Measurements from ENCODE around the gene SIK3.
"Not testable (repeated sequence)": the region's sequence is repeated elsewhere in the genome, so short reads cannot be mapped to it uniquely, and the experiment has no call there.

The SIK3 gene

DNA sequence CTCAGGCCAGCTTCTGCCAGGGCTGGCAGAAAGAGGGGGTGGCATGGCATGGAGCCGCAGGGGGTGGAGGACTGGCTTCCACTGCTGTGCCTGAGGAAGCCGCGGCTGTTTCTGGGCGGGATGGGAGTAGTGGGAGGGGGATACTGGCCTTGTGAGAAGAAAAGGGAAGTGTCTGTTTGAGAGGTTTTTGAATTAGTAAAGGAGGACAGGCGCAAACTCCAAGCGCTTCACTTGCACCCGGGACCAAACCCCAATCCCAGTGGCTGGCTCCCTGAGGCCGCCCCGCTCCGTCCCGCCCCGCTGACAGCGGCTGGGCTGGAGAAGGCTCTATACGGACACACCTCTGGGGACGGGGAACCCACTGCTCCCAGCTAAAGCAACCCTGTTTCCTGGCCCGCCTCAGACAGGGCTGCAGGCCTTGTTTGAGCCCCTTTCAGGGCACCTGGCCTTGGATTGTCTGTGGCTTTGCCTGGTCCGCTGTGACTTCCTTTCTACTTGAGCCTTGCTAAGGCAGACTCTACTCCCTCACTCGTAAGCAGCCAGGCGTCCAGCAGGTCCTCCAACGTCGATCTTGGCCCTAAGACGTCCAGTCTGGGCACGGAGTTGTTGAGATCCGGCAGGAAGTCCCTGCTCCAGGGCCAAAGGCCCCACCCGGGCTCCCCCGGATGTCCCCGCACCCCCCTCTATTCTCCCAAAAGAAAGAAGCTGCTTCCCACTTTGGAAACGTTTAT lies 263.0 kb downstream of the SIK3 start:
- no peak for DNase-seq

DNA sequence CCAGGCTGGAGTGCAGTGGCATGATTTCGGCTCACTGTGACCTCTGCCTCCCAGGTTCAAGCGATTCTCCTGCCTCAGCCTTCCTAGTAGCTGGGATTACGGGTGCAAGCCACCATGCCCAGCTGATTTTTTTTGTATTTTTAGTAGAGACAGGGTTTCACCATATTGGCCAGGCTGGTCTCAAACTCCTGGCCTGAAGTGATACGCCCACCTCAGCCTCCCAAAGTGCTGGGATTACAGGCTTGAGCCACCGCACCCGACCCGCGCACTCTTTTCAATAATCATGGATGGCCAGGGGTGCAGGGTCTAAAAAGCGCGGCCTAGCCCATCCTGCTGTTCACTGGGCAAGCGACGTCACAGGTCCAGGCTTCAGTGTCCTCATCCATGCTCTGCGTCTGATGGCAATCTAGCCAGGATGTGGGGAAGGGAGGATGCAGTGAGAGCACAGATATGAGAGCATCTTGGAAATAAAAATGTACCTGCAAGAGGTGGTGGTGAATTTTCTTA lies 263.6 kb downstream of the SIK3 start:
- not testable (repeated sequence) for DNase-seq

DNA sequence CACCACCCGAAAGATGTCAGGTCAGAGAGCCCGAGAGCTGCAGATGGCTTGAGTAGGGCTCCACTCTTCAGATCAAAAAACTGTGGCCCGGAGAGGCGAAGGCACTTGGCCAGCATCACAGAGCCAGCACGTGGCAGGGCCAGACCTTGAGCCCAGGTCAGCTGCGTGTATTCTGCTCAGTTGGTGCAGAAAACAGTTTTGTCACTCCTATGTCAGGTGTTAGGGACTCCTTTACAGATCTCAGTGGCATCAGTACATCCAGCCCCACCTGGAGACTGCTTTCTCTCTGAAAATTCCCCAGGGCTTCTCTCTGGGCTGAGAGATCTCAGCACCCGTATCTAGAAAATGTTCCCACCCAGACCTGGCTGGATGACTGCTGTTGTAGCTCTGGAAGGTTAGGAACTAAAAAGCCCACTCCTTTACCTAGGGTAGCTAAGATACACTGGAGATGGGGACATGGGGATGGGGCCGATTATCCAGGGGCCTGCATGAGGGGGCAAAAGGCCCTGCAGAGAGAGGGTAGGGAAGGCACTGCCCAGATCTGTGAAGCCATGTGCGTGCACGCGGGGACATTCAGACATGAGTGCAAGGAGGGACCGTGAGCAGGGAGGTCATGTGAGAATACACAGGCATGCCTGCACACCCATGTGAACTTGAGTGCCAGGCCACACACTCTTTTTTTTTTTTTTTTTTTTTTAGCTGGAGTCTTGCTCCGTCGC lies 264.3 kb downstream of the SIK3 start:
- DNase-seq = no peak

DNA sequence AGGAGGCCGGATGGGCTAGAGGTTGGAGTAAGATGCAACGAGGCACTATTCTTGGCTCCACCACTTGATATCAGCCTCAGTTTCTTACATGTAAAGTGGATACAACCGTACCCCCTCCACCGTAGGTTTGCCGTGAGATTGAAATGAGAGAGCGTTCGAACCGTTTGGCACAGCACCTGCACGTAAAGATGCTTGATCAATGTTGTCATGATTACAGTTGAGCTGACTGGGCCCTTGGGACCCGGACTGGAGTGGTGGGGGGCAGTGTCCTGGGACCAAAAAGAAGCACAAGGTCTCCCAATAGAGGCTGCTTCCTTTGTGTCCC lies 264.8 kb downstream of the SIK3 start:
- DNase-seq = no peak

DNA sequence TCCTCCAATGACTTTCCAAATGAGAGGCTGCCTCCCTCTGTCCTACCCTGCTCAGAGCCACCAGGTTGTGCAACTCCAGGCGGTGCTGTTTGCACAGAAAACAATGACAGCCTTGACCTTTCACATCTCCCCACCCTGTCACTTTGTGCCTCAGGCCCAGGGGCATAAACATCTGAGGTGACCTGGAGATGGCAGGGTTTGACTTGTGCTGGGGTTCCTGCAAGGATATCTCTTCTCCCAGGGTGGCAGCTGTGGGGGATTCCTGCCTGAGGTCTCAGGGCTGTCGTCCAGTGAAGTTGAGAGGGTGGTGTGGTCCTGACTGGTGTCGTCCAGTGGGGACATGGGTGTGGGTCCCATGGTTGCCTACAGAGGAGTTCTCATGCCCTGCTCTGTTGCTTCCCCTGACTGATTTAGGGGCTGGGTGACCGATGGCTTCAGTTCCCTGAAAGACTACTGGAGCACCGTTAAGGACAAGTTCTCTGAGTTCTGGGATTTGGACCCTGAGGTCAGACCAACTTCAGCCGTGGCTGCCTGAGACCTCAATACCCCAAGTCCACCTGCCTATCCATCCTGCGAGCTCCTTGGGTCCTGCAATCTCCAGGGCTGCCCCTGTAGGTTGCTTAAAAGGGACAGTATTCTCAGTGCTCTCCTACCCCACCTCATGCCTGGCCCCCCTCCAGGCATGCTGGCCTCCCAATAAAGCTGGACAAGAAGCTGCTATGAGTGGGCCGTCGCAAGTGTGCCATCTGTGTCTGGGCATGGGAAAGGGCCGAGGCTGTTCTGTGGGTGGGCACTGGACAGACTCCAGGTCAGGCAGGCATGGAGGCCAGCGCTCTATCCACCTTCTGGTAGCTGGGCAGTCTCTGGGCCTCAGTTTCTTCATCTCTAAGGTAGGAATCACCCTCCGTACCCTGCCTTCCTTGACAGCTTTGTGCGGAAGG lies 265.6 kb downstream of the SIK3 start:
- DNase-seq = no peak

DNA sequence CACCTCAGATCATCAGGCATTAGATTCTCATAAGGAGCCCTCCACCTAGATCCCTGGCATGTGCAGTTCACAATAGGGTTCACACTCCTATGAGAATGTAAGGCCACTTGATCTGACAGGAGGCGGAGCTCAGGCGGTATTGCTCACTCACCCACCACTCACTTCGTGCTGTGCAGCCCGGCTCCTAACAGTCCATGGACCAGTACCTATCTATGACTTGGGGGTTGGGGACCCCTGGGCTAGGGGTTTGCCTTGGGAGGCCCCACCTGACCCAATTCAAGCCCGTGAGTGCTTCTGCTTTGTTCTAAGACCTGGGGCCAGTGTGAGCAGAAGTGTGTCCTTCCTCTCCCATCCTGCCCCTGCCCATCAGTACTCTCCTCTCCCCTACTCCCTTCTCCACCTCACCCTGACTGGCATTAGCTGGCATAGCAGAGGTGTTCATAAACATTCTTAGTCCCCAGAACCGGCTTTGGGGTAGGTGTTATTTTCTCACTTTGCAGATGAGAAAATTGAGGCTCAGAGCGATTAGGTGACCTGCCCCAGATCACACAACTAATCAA lies 266.4 kb downstream of the SIK3 start:
- no peak for DNase-seq

DNA sequence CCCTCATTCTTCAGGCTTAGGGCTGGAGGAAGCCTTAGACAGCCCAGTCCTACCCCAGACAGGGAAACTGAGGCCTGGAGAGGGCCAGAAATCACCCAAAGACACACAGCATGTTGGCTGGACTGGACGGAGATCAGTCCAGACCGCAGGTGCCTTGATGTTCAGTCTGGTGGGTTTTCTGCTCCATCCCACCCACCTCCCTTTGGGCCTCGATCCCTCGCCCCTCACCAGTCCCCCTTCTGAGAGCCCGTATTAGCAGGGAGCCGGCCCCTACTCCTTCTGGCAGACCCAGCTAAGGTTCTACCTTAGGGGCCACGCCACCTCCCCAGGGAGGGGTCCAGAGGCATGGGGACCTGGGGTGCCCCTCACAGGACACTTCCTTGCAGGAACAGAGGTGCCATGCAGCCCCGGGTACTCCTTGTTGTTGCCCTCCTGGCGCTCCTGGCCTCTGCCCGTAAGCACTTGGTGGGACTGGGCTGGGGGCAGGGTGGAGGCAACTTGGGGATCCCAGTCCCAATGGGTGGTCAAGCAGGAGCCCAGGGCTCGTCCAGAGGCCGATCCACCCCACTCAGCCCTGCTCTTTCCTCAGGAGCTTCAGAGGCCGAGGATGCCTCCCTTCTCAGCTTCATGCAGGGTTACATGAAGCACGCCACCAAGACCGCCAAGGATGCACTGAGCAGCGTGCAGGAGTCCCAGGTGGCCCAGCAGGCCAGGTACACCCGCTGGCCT lies 267.9 kb downstream of the SIK3 start:
- no peak for DNase-seq

DNA sequence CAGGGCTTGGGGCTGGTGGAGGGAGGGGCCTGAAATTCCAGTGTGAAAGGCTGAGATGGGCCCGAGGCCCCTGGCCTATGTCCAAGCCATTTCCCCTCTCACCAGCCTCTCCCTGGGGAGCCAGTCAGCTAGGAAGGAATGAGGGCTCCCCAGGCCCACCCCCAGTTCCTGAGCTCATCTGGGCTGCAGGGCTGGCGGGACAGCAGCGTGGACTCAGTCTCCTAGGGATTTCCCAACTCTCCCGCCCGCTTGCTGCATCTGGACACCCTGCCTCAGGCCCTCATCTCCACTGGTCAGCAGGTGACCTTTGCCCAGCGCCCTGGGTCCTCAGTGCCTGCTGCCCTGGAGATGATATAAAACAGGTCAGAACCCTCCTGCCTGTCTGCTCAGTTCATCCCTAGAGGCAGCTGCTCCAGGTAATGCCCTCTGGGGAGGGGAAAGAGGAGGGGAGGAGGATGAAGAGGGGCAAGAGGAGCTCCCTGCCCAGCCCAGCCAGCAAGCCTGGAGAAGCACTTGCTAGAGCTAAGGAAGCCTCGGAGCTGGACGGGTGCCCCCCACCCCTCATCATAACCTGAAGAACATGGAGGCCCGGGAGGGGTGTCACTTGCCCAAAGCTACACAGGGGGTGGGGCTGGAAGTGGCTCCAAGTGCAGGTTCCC lies 268.6 kb downstream of the SIK3 start, which contains the start of gene APOC3:
TSS of gene APOC3 (plus strand) at position 383 of the 659 bp plus-strand sequence. CDS start 676 bp downstream, outside the sequence.
- DNase-seq = no peak

DNA sequence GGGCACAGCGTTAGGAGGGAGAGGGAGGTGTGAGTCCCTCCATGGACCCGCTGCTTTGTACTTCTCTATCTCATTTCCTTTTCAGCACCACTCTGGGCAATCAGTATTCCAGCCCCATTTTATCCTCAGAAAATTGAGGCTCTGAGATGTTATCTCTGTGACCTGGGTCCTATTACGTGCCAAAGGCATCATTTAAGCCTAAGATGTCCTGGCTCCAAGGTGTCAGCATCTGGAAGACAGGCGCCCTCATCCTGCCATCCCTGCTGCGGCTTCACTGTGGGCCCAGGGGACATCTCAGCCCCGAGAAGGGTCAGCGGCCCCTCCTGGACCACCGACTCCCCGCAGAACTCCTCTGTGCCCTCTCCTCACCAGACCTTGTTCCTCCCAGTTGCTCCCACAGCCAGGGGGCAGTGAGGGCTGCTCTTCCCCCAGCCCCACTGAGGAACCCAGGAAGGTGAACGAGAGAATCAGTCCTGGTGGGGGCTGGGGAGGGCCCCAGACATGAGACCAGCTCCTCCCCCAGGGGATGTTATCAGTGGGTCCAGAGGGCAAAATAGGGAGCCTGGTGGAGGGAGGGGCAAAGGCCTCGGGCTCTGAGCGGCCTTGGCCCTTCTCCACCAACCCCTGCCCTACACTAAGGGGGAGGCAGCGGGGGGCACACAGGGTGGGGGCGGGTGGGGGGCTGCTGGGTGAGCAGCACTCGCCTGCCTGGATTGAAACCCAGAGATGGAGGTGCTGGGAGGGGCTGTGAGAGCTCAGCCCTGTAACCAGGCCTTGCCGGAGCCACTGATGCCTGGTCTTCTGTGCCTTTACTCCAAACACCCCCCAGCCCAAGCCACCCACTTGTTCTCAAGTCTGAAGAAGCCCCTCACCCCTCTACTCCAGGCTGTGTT lies 269.4 kb downstream of the SIK3 start:
- DNase-seq = no peak

GRCh38 chr11:116827461-116827860 lies 270.8 kb downstream of the SIK3 start:
- DNase-seq = no peak

DNA sequence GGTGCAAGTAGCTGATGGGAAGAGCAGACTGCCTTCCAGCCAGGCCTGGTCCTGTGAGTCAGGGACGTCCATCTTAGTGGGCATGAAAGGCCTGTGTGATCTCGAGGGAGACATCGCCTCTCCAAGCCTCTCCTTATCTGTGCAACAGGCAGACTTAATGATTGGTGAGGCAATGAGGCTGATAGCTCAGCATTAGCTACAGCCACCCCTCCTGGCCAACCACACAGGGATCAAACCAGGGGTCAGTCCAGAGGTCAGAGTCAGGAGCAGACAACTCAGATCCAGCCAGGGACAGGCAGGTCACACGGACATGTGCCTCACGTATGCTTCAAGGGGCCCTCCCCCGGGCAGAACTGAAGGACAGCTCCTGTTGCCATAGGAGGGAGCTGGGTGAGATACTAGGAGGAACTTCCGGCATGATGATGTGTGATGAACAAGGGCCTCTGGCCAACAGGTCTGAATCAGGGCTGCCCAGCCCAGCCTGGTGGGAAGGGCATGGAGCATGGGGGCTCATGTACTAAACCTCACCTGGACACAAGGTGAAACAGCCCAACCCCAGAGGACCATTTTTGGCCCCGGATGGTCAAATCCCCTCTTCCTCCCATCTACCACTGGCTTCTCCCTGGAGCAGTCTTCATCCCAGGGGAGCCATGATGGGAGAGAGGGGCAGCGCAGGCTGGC lies 271.3 kb downstream of the SIK3 start:
- no peak for DNase-seq

GRCh38 chr11:116825854-116826750 lies 272.1 kb downstream of the SIK3 start:
- no peak for DNase-seq

GRCh38 chr11:116825434-116825833 lies 272.8 kb downstream of the SIK3 start:
- DNase-seq = no peak

DNA sequence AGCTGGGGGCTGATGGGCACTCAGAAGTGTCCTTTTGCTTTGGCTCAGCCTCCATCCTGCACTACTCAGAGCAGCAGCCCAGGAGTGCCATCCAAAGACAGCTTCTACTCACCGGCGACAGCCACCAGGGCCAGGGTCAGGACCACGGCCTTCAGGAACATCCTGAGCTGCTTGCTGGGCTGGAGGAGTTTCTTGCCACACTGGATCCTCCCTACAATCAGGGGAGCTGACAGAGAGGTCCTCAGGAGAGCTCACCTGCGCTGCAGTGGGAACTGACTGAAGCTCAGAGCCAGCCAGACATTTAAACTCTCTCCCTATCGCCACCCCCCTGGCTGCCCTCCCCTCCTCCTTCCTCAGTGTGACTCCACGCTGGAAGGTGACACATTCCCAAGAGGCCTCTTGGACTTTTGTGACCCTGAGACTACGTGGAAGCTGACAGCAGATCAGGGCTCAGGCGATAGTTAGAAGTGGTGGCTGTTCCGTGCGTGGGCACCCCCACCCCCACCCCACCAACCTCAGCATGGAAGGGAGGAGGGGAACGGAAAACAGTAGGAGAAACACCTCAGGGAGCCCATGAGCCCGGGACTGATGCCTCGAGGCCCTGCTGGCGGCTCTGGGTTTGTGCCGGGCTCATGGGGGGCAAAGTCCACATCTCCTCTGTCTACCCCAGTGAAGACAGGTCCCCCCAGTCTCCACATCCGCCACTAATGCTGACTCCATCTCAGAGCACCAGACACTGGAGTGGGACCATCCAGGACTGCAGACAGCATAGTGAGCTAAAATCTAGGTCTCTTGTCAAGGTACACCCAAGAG lies 275.0 kb downstream of the SIK3 start, which contains the start of gene APOA4:
TSS of gene APOA4 (minus strand) at position 274 of the 813 bp plus-strand sequence. CDS start at position 161, 113 bp downstream.
- no peak for DNase-seq

- DNase-seq = no peak
Measured at GRCh38 chr11:116822575-116822974, 275.7 kb downstream of the SIK3 start.

- DNase-seq = no peak
Measured at GRCh38 chr11:116821050-116821918, 276.9 kb downstream of the SIK3 start.

DNA sequence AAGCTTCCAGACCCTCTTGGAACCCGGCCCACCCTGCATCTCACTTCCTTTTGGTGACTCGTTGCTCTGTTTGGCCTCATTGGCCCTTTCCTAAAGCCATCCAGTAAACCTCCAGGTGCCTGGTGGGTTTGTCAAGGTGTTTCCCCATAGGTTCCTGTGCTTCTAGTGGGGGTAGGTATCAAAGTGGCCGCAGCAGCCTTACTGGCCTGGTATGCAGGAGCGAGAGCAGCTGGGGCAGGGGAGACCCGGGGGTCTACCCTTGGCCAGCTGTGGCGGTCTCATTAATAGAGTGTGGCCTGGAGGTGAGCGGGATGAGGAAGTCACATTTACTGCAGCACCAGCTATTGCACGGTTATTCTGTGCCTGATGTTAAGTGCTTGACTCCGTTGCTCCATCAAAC lies 279.2 kb downstream of the SIK3 start:
- DNase-seq = no peak

Data from NCI-H1694 treated with DMSO at 0.1 percent for 48 hours (cell line).